GM19395 (cell line): Measurements from ENCODE around the gene GNG7.
"Not testable (repeated sequence)": the region's sequence is repeated elsewhere in the genome, so short reads cannot be mapped to it uniquely, and the experiment has no call there.

Experiments
- ATAC-seq: cut with Tn5 transposase; IDR thresholded peaks from one replicate; pipeline ENCODE4 v1.9.1; 2021; ENCODE audit warnings: mild to moderate bottlenecking, moderate library complexity; ENCODE audit not compliant: unreplicated experiment

GNG7 gene

GRCh38 chr19:2493448-2493847, 209.0 kb downstream of the GNG7 start:
- ATAC-seq = not testable (repeated sequence)

- no peak for ATAC-seq
These were observed 209.6 kb downstream of the GNG7 start for GRCh38 chr19:2492870-2493269.

GRCh38 chr19:2491130-2491801, 211.2 kb downstream of the GNG7 start:
- no peak for ATAC-seq

- ATAC-seq = no peak
These were observed 211.8 kb downstream of the GNG7 start for GRCh38 chr19:2490659-2491058.

GRCh38 chr19:2488942-2489731, 213.4 kb downstream of the GNG7 start:
- ATAC-seq = no peak

GRCh38 chr19:2488405-2488941, 214.0 kb downstream of the GNG7 start:
- no peak for ATAC-seq

- no peak for ATAC-seq
These were observed 214.7 kb downstream of the GNG7 start for GRCh38 chr19:2487842-2488241.

- no peak for ATAC-seq
These were observed 215.4 kb downstream of the GNG7 start for GRCh38 chr19:2487090-2487489.

GRCh38 chr19:2485428-2485827, 217.1 kb downstream of the GNG7 start:
- no peak for ATAC-seq

GRCh38 chr19:2484178-2484937, 218.1 kb downstream of the GNG7 start:
- ATAC-seq = no peak

- no peak for ATAC-seq
These were observed 218.9 kb downstream of the GNG7 start for GRCh38 chr19:2483484-2484151.

- no peak for ATAC-seq
These were observed 219.4 kb downstream of the GNG7 start for GRCh38 chr19:2483084-2483483.

GRCh38 chr19:2482354-2483038, 220.0 kb downstream of the GNG7 start:
- ATAC-seq = no peak

GRCh38 chr19:2481466-2481865, 221.0 kb downstream of the GNG7 start:
- ATAC-seq = no peak

GRCh38 chr19:2479556-2480194, 222.8 kb downstream of the GNG7 start:
- no peak for ATAC-seq

- no peak for ATAC-seq
These were observed 223.5 kb downstream of the GNG7 start for GRCh38 chr19:2478756-2479555.

GRCh38 chr19:2478278-2478755, 224.2 kb downstream of the GNG7 start:
- ATAC-seq = no peak

- ATAC-seq = no peak
These were observed 224.7 kb downstream of the GNG7 start for GRCh38 chr19:2477732-2478191.
